ENCODE results near the gene SSRP1.
"Not testable (repeated sequence)": the region's sequence is repeated elsewhere in the genome, so short reads cannot be mapped to it uniquely, and the experiment has no call there.

Gene SSRP1

GRCh38 chr11:57299150-57299737 lies 36.4 kb downstream of the SSRP1 start:
- no peak for DNase-seq

- DNase-seq: no peak
Measured at GRCh38 chr11:57297221-57297620, 38.5 kb downstream of the SSRP1 start.

- not testable (repeated sequence) for DNase-seq
Measured at GRCh38 chr11:57296205-57296604, 39.5 kb downstream of the SSRP1 start.

- DNase-seq: no peak
Measured at GRCh38 chr11:57294225-57295131, 41.2 kb downstream of the SSRP1 start.

- no peak for DNase-seq
Measured at GRCh38 chr11:57290288-57290687, 45.4 kb downstream of the SSRP1 start.

GRCh38 chr11:57288771-57289579 lies 46.7 kb downstream of the SSRP1 start:
- no peak for DNase-seq

GRCh38 chr11:57287884-57288283 lies 47.8 kb downstream of the SSRP1 start:
- no peak for DNase-seq

- DNase-seq: no peak
Measured at GRCh38 chr11:57283231-57283990, 52.3 kb downstream of the SSRP1 start.

- not testable (repeated sequence) for DNase-seq
Measured at GRCh38 chr11:57281546-57281945, 54.1 kb downstream of the SSRP1 start.

- DNase-seq: no peak
Measured at GRCh38 chr11:57279116-57279515, 56.6 kb downstream of the SSRP1 start.

- DNase-seq: no peak
Measured at GRCh38 chr11:57278721-57279095, 57.0 kb downstream of the SSRP1 start.

- DNase-seq: peak; percentile 45 to 60
Measured at GRCh38 chr11:57277845-57278720, 57.6 kb downstream of the SSRP1 start.

GRCh38 chr11:57276971-57277675 lies 58.6 kb downstream of the SSRP1 start:
- no peak for DNase-seq

- no peak for DNase-seq
Measured at GRCh38 chr11:57276169-57276970, 59.3 kb downstream of the SSRP1 start.
